ENCODE measurements around the gene ZBED4.

Gene ZBED4

DNA sequence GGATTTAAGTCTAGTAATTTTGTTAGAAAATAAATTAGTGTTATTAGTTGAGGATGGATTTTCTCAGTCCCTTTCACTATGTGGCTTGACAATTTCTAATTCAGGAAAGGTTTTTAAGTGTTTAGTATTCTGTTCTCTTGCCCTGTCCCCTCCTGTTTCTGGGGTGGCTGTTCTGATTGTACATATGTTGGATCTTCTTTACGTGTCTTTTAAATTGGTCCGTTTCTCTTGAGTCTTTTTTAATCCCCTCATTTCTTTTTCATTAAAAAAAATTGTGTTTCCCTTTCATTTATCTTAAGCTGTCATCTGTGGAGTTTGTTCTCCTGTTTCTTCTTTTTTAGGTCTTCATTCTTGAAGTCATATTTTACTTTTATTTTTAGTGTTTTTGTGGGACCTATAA lies 12.5 kb downstream of the ZBED4 start:
- no peak for DNase-seq (ENCODE audit: low read depth)
- H3K4me3 ChIP-seq (ENCODE audit: low read length) = no peak overlapping the region
- TF ChIP-seq, protein P1, sequence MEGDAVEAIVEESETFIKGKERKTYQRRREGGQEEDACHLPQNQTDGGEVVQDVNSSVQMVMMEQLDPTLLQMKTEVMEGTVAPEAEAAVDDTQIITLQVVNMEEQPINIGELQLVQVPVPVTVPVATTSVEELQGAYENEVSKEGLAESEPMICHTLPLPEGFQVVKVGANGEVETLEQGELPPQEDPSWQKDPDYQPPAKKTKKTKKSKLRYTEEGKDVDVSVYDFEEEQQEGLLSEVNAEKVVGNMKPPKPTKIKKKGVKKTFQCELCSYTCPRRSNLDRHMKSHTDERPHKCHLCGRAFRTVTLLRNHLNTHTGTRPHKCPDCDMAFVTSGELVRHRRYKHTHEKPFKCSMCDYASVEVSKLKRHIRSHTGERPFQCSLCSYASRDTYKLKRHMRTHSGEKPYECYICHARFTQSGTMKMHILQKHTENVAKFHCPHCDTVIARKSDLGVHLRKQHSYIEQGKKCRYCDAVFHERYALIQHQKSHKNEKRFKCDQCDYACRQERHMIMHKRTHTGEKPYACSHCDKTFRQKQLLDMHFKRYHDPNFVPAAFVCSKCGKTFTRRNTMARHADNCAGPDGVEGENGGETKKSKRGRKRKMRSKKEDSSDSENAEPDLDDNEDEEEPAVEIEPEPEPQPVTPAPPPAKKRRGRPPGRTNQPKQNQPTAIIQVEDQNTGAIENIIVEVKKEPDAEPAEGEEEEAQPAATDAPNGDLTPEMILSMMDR (IDR thresholded peaks at IDR 0.05; ENCODE audit: insufficient read depth, low read depth, low read length, missing control alignments) = no peak

DNA sequence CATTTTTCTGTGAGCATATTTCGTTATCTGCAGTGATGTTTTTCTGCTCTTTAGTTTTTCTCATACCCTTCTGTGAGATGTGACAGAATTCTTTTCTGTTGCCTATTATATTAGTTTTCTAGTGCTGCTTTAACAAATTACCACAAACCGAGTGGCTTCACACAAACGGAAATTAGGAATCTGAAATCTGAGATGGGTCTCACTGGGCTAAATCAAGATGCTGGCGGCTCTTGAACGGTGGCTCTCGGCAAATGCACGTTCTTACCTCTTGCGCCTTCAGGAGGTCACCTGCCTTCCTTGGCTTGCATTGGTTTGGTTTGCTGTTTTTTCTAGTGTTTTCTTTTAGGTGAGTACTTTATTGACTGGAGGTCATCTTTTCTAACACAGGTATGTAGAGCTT lies 13.0 kb downstream of the ZBED4 start:
- DNase-seq (ENCODE audit: low read depth) = no peak
- TF ChIP-seq, protein P1 (IDR thresholded peaks at IDR 0.05; ENCODE audit: insufficient read depth, low read depth, low read length, missing control alignments) = no peak
- no peak overlapping the region for H3K4me3 ChIP-seq (ENCODE audit: low read length)

DNA sequence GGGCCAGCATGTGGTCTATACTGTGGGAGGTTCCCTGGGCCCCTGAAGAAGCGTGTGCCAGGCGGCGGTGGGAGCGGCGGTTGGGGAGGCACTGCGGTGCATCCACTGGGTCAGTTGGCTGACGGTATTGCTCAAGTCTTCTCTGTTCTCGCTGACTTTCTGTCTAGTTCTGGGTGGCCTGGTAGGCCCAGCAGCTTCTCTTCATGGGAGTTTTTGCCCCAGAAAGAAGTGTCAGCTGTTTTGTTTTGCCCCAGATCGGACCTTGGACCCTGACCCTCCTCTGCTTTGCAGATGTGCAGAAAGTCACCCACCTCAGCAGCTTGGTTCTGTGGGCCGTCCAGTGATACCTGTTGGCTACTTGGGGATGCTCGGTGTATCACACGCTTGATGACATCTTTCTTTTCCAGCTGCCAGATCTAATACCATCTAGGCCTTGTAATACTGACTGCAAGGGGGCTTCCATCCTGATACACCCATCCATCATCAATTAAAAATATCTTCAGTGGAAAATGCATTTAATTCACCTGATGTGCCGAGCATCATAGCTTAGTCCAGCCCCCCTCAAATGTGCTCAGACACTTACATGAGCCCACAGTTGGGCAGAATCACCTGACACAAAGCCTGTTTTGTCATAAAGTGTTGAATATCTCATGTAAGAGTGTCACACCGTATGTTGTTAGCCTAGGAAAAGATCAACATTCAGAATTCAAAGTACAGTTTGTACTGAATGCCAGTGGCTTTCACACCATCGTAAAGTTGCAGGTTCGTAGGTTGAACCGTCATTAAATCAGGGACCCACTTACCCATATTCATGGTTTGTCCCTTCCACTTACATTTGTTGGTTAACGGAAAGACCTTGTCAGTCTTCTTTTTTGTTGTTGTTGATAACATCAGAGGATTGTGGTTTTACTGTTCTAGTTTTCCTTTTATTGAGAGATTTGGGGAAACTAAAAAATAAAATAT lies 13.9 kb downstream of the ZBED4 start:
- TF ChIP-seq, protein P1 (IDR thresholded peaks at IDR 0.05; ENCODE audit: insufficient read depth, low read depth, low read length, missing control alignments) = no peak
- H3K4me3 ChIP-seq (ENCODE audit: low read length) = no peak overlapping the region
- DNase-seq (ENCODE audit: low read depth) = no peak

DNA sequence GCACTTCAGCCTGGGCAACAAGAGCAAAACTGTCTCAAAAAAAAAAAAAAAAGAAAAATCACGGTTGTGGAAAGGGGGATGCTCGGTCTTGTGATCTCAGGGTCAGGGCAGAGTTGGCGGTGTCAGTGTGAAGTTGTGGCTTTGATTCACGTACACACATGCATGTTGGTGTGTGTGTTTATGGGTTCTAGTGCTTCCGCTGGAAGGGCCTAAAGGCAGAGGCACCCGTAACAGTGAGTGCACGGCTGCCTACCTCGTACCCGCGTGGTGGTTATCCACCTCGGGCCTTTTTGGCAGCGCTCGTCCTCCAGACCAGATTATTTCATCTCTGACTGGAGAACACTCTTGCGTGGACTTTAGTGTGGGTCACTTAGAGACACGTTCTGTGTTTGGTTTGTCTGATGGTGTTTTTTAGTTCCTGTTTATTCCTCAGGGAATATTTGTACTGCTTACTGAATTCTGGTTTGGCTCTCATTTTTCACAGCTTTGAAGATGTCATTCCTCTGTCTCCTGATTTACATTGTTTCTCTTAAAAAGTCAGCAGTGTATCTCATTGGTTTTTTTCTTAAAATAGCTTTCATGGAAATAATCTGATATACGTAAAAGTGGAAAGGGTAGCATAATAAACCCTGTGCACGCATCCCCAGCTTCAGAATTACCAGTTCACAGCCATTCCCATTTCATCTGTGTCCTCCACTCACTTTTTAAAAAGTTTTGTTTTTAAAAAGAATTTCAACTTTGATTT lies 15.6 kb downstream of the ZBED4 start:
- TF ChIP-seq, protein P1 (IDR thresholded peaks at IDR 0.05; ENCODE audit: insufficient read depth, low read depth, low read length, missing control alignments) = no peak
- no peak for DNase-seq (ENCODE audit: low read depth)
- no peak overlapping the region for H3K4me3 ChIP-seq (ENCODE audit: low read length)

DNA sequence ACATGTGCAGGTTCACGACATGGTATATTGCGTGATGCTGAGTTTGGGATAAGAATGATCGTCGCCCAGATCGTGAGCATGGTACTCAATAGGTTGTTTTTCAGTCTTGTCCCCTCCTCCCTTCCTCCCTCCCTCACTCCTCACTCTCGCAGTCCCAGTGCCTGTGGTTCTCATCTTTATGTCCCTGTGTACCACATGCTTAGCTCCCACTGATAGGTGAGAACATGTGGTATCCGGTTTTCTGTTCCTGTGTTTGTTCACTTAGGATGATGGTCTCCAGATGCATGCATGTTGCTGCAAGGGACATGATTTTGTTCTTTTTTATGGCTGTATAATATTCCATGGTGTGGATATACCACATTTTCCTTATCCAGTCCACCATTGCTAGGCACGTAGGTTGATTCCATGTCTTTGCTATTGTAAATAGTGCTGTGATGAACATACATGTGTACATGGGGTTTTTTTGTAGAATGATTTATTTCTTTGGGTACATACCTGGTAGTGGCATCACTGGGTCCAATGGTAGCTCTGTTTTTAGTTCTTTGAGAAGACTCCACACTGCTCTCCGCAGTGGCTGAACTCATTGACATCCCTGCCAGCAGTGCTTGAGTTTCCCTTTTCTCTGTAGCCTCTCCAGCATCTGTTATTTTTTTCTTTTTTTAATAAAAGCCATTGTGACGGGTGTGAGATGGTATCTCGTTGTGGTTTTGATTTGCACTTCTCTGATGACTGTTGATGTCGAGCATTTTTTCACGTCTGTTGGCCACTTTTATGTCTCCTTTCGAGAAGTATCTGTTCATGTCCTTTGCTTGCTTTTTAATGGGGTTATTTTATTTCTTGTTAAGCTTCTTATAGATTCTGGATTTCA lies 16.4 kb downstream of the ZBED4 start:
- no peak for DNase-seq (ENCODE audit: low read depth)
- TF ChIP-seq, protein P1 (IDR thresholded peaks at IDR 0.05; ENCODE audit: insufficient read depth, low read depth, low read length, missing control alignments) = no peak
- no peak overlapping the region for H3K4me3 ChIP-seq (ENCODE audit: low read length)

DNA sequence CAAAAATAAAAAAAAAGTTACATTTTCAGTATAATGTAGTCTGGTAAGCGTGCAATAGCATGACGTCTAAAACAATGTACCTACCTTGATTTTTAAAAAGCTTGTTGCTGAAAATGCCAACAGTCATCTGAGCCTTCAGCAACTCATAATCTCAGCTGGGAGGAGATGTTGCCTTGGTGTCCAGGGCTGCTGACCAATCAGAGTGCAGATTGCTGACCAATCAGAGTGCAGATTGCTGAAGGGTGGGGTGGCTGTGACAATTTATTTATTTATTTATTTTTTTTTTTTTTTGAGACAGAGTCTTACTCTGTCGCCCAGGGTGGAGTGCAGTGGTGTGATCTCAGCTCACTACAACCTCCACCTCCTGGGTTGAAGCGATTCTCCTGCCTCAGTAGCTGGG lies 17.8 kb downstream of the ZBED4 start:
- no peak overlapping the region for H3K4me3 ChIP-seq (ENCODE audit: low read length)
- TF ChIP-seq, protein P1 (IDR thresholded peaks at IDR 0.05; ENCODE audit: insufficient read depth, low read depth, low read length, missing control alignments) = no peak
- DNase-seq (ENCODE audit: low read depth) = no peak
